Uterus (tissue), 4 donors: ENCODE measurements around the gene PLCL1. TPM values are rescaled to one million over a fixed set of nuclear protein-coding genes. Genes with fewer than 3 reads are reported as not detected.

Source experiments
- DNase-seq, 2 donors: peaks; one replicate each; pipeline ENCODE4 v3.0.0-alpha.2; 2019 to 2020
- H3K27ac ChIP-seq, 2 donors: fragments of 200-600 bp; sonication (generic); 1 replicate in 1 of 2; 2 replicates in 1 of 2; pipeline ENCODE4 v1.5.1; 2016 to 2018
- H3K27me3 ChIP-seq, 2 donors: fragments of 200-600 bp; sonication (generic); one replicate each; pipeline ENCODE4 v1.5.1; 2018 to 2019; ENCODE audit warnings: control low read depth in 1 of 2
- H3K36me3 ChIP-seq, 2 donors: fragments of 200-600 bp; sonication (generic); one replicate each; pipeline ENCODE4 v1.5.1; 2019; ENCODE audit warnings: control low read depth in 1 of 2
- H3K4me1 ChIP-seq, 2 donors: fragments of 200-600 bp; sonication (generic); one replicate each; pipeline ENCODE4 v1.5.1; 2018 to 2019; ENCODE audit warnings: control low read depth in 1 of 2
- H3K4me3 ChIP-seq, 2 donors: fragments of 200-600 bp; sonication (generic); 1 replicate in 1 of 2; 2 replicates in 1 of 2; pipeline ENCODE4 v1.5.1; 2018 to 2019; ENCODE audit warnings: mild to moderate bottlenecking in 1 of 2
- H3K9me3 ChIP-seq, 2 donors: fragments of 200-600 bp; sonication (generic); one replicate each; pipeline ENCODE4 v1.5.1; 2019; ENCODE audit warnings: control low read depth in 1 of 2
- POLR2A ChIP-seq, 2 donors: fragments of 450-650 bp; IDR thresholded peaks; one replicate each; pipeline ENCODE4 v1.6.1; 2016; ENCODE audit warnings: antibody characterized with exemption in 2 of 2, mild to moderate bottlenecking in 1 of 2, moderate library complexity in 1 of 2
- intact Hi-C: fragments of 100-400 bp; cut with DNase I; formaldehyde crosslinking; loops from one replicate; pipeline ENCODE4 v1.15.1; 2023; ENCODE audit warnings: low total_unique reads
- total RNA-seq, 4 donors: library from RNA; depleted of rRNA in 3 of 4; stranded (reverse); fragments of >200 nt in 3 of 4; gene quantifications; one replicate each; pipeline versions ENCODE4 v1.1.0 to v1.2.4, GENCODE V29; 2014 to 2023
- TF ChIP-seq, protein P1 (sequence below), 4 experiments: fragments of 200-600 bp in 2 of 4; fragments of 450-650 bp in 2 of 4; sonication (generic) in 2 of 4; IDR thresholded peaks; one replicate each; pipeline ENCODE4 v1.5.1; 2016 to 2019; ENCODE audit warnings: antibody characterized with exemption in 4 of 4, mild to moderate bottlenecking in 2 of 4, moderate library complexity in 1 of 4
- donor health status: DM: yes; HTN: yes; CAD: no.

Gene PLCL1
- total RNA-seq, 4 donors from 2014 or later, result 7.3 to 32.5 (median 15.0) TPM

DNA sequence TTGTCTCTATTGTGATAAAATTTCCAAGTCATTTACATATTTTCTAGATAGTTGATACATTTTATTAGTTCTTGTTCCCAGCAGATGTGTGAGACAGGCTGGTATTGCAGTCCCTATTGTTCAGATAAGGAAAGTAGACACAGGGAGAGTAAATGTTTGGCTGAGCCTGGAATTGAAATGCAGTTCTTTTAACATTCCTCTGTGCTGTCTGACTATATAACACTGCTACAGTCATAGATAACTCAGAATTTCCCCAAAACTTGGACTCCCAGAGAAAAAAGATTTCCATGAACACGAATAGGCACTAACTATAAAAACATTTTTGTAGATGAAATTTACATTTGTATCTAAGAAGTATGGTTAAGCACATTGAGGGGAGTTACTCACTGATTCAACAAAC is 71.4 kb downstream of the PLCL1 start:
- no peak overlapping the region for H3K27ac ChIP-seq
- no peaks in the 10 kb centered on the region for H3K36me3 ChIP-seq
- no peak overlapping the region for H3K4me3 ChIP-seq
- intact Hi-C loops, result no loop called here
- no peak for DNase-seq
- H3K9me3 ChIP-seq, result no peaks in the 10 kb centered on the region
- TF ChIP-seq POLR2A (IDR thresholded peaks at IDR 0.05), result no peak
- TF ChIP-seq, protein P1, sequence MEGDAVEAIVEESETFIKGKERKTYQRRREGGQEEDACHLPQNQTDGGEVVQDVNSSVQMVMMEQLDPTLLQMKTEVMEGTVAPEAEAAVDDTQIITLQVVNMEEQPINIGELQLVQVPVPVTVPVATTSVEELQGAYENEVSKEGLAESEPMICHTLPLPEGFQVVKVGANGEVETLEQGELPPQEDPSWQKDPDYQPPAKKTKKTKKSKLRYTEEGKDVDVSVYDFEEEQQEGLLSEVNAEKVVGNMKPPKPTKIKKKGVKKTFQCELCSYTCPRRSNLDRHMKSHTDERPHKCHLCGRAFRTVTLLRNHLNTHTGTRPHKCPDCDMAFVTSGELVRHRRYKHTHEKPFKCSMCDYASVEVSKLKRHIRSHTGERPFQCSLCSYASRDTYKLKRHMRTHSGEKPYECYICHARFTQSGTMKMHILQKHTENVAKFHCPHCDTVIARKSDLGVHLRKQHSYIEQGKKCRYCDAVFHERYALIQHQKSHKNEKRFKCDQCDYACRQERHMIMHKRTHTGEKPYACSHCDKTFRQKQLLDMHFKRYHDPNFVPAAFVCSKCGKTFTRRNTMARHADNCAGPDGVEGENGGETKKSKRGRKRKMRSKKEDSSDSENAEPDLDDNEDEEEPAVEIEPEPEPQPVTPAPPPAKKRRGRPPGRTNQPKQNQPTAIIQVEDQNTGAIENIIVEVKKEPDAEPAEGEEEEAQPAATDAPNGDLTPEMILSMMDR (IDR thresholded peaks at IDR 0.05), result no peak
- H3K4me1 ChIP-seq, result no peaks in the 10 kb centered on the region
- H3K27me3 ChIP-seq, result no peaks in the 10 kb centered on the region

DNA sequence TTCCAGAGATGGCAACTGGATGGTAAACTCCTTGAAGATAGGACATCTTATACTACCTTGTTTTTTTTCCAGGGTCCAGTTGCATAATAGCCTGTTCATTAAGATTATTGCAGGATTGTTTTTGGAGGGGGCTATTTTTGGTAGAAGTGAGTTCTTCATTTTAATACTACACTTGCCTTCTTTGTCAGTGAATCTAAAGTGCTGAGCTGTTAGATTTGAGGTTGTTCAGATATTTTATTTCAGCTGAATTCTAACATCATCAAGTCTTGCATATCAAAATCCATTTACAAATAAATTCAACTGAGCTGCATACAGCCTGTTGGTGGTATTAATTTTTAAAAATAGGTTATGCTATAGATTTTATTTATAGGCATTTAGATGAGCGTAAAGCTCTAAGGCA is 72.1 kb downstream of the PLCL1 start:
- intact Hi-C loops, result no loop called here
- no peaks in the 10 kb centered on the region for H3K36me3 ChIP-seq
- H3K4me3 ChIP-seq, result no peak overlapping the region
- no peak for DNase-seq
- H3K27ac ChIP-seq, result no peak overlapping the region
- TF ChIP-seq, protein P1 (IDR thresholded peaks at IDR 0.05), result no peak
- TF ChIP-seq POLR2A (IDR thresholded peaks at IDR 0.05), result no peak
- no peaks in the 10 kb centered on the region for H3K9me3 ChIP-seq
- H3K27me3 ChIP-seq, result no peaks in the 10 kb centered on the region
- no peaks in the 10 kb centered on the region for H3K4me1 ChIP-seq

DNA sequence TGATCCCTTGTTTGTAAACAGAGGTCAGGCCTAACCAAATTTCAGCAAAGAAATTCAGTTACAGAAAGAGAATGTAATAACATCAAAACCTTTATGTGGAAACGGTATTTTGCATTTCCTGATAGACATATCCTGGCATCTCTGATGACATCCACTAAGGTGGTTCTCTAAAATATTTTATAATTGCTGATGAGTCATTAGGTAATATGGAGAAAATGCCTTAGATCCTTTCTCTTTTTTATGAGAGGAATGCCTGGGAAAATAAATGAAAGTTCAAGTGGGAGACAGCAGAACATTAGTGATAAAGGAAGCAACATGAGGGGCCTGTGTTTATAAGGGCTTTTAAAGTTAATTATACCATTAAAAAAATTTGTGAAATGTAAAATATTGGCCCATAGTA is 72.6 kb downstream of the PLCL1 start:
- no peaks in the 10 kb centered on the region for H3K9me3 ChIP-seq
- intact Hi-C loops, result no loop called here
- no peaks in the 10 kb centered on the region for H3K27me3 ChIP-seq
- no peak for DNase-seq
- TF ChIP-seq, protein P1 (IDR thresholded peaks at IDR 0.05), result no peak
- TF ChIP-seq POLR2A (IDR thresholded peaks at IDR 0.05), result no peak
- H3K27ac ChIP-seq, result no peak overlapping the region
- no peak overlapping the region for H3K4me3 ChIP-seq
- no peaks in the 10 kb centered on the region for H3K36me3 ChIP-seq
- no peaks in the 10 kb centered on the region for H3K4me1 ChIP-seq

DNA sequence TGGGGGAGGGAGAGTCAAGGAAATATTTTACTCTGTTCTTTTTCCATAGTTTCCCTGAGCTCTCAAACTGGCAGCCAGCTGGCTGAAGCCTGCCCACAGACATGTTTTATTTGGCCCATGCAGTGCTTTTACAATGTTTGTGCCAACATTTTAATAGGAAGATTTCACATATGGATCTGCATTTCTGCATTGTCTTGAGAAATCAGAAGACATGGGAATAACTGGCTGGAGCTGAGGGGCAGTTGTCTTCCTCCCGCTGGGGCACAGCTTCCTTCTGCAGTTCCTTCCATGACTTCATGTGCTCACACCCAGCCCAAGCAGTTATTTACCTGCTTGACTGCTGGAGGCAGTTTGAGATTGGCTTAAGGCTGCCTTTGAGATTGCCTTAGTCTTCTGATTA is 74.4 kb downstream of the PLCL1 start:
- no peaks in the 10 kb centered on the region for H3K36me3 ChIP-seq
- no peaks in the 10 kb centered on the region for H3K9me3 ChIP-seq
- H3K27me3 ChIP-seq, result no peaks in the 10 kb centered on the region
- no peak overlapping the region for H3K27ac ChIP-seq
- no peak for DNase-seq
- H3K4me3 ChIP-seq, result no peak overlapping the region
- H3K4me1 ChIP-seq, result no peaks in the 10 kb centered on the region
- TF ChIP-seq, protein P1 (IDR thresholded peaks at IDR 0.05), result no peak
- TF ChIP-seq POLR2A (IDR thresholded peaks at IDR 0.05), result no peak
- intact Hi-C loops, result no loop called here

DNA sequence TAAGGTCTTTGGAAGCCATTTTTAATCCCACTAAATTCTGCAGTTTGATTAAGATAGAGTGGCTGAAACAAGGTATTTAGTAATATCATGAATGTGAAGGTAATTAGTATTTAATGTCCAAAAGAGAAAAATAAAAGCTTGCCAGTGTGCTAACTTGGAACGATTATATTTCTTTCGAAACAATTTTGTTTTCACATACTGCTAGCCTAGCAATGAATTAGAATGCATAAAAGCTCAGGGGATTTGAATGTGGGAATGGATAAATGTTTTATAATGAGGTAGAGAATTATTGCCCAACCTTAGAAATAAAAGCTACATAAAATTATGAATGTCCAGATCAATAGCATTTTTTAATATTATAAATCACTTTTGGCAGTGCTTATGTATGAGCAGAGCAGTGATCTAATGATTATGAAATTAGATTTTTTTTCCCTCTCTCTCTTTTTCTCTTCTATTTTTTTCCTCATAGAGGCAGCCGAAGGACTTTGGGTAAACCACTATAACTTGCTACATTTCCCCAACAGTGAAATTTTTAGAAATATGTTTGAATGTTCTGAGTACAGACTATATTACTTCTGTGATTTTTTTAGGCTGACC is 75.5 kb downstream of the PLCL1 start:
- H3K27me3 ChIP-seq, result no peaks in the 10 kb centered on the region
- H3K4me3 ChIP-seq, result no peak overlapping the region
- H3K9me3 ChIP-seq, result no peaks in the 10 kb centered on the region
- no peaks in the 10 kb centered on the region for H3K4me1 ChIP-seq
- TF ChIP-seq, protein P1 (IDR thresholded peaks at IDR 0.05), result no peak
- TF ChIP-seq POLR2A (IDR thresholded peaks at IDR 0.05), result no peak
- no peak for DNase-seq
- H3K36me3 ChIP-seq, result no peaks in the 10 kb centered on the region
- no peak overlapping the region for H3K27ac ChIP-seq
- intact Hi-C loops, result no loop called here
